ENCODE data around the gene IQSEC2.

IQSEC2 gene

GRCh38 chrX:53266914-53267313, 14.5 kb downstream of the IQSEC2 start:
- DNase-seq: no peak

- no peak for DNase-seq
Measured at GRCh38 chrX:53265771-53266574, 15.4 kb downstream of the IQSEC2 start.

- no peak for DNase-seq
Measured at GRCh38 chrX:53263597-53264094, 17.7 kb downstream of the IQSEC2 start.

- no peak for DNase-seq
Measured at GRCh38 chrX:53262918-53263394, 18.4 kb downstream of the IQSEC2 start.

GRCh38 chrX:53262189-53262917, 19.0 kb downstream of the IQSEC2 start:
- no peak for DNase-seq

GRCh38 chrX:53261355-53261972, 19.9 kb downstream of the IQSEC2 start:
- no peak for DNase-seq

- no peak for DNase-seq
Measured at GRCh38 chrX:53260836-53261235, 20.5 kb downstream of the IQSEC2 start.

GRCh38 chrX:53257670-53258423, 23.5 kb downstream of the IQSEC2 start:
- DNase-seq: no peak

- DNase-seq: no peak
Measured at GRCh38 chrX:53257166-53257565, 24.2 kb downstream of the IQSEC2 start.

GRCh38 chrX:53256446-53257041, 24.8 kb downstream of the IQSEC2 start:
- DNase-seq: no peak

GRCh38 chrX:53255738-53256191, 25.6 kb downstream of the IQSEC2 start:
- DNase-seq: no peak

GRCh38 chrX:53254570-53255461, 26.6 kb downstream of the IQSEC2 start:
- no peak for DNase-seq

- no peak for DNase-seq
Measured at GRCh38 chrX:53253293-53254020, 27.9 kb downstream of the IQSEC2 start.

GRCh38 chrX:53251307-53251706, 30.1 kb downstream of the IQSEC2 start:
- DNase-seq: no peak

GRCh38 chrX:53250556-53250955, 30.8 kb downstream of the IQSEC2 start:
- no peak for DNase-seq

GRCh38 chrX:53249408-53250042, 31.9 kb downstream of the IQSEC2 start:
- DNase-seq: no peak

- DNase-seq: no peak
Measured at GRCh38 chrX:53247928-53248327, 33.5 kb downstream of the IQSEC2 start.

- DNase-seq: no peak
Measured at GRCh38 chrX:53246231-53246630, 35.2 kb downstream of the IQSEC2 start.

GRCh38 chrX:53244610-53245009, 36.8 kb downstream of the IQSEC2 start:
- no peak for DNase-seq

GRCh38 chrX:53242310-53242709, 39.1 kb downstream of the IQSEC2 start:
- DNase-seq: no peak
